ENCODE results near the gene TCF12.
"Not testable (repeated sequence)": the region's sequence is repeated elsewhere in the genome, so short reads cannot be mapped to it uniquely, and the experiment has no call there.

TCF12 gene

DNA sequence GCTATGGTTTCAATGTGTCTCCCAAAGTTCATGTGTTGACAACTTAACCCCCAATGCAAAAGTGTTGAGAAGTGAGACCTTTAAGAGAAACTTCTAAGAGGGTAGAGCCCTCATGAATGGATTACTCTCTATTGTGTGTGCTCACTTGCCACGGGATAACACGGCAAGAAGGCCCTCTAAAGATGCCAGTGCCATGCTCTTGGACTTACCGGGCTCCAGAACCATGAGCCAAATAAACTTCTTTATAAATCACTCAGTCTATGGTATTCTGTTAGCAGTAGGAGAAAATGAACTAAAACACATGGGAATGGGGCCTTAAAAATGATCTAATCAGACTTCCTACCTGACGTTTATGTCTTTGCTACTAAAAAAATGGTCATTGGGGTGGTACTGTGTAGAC, 2.6 kb upstream of the TCF12 start:
- DNase-seq (ENCODE audit: low read depth) = no peak

- peak; percentile 61 for DNase-seq (ENCODE audit: low read depth)
Observed at GRCh38 chr15:56916825-56917477, 1.5 kb upstream of the TCF12 start.

DNA sequence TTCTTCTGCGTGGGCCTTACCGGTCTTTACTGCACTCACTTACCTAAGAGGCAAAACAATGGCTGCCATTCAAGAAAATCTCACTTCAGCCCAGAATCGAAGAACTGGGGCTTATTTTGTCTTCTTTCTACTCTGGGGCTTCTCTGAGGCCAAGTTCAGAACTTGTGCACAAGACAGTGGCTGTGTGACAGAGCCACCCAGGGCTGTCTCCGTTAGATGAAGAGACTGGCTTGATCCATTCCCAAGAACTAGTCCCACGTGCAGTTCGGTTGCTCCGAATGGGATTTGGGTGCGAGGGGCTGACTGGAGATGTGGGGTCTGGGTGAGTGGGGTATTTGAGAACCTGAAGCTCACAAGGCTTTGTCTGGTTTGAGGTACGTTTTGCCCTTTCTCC, 795 bp upstream of the TCF12 start:
- DNase-seq (ENCODE audit: low read depth) = no peak

DNA sequence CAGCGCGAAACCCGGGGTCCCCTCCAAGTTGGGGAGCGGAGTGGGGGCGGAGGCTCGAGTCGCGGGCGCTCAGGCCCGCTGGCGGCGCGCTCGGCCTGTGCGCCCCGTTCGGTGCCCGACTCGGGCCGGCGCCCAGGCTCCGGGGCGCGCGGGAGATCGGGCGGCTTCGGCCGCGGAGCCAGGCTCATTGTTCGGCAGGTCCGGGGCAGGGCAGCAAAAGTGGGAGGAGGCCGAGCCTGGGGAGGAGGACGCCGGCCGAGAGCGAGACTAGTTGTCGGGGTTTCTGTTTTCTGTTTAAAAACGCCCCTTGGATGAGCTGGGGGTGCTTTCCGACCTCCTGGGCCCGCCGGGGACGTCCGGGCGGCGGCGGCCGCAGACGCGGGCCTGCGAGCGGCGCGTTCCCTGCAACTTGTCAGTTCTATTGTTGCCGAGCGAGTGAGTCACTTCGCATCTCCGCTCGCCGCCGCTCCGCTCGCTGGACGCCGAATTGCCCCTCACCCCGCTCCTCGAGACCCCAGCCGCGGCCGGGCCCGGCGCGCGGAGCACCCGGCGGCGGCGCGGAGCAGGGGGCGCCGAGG, 676 bp downstream of the TCF12 start:
- peak; percentile 66 for DNase-seq (ENCODE audit: low read depth)

GRCh38 chr15:56919609-56920366, 1.3 kb downstream of the TCF12 start:
- peak; percentile 23 for DNase-seq (ENCODE audit: low read depth)

GRCh38 chr15:56920367-56920627, 1.9 kb downstream of the TCF12 start:
- no peak for DNase-seq (ENCODE audit: low read depth)

- no peak for DNase-seq (ENCODE audit: low read depth)
Observed at GRCh38 chr15:56923174-56923591, 4.7 kb downstream of the TCF12 start.

DNA sequence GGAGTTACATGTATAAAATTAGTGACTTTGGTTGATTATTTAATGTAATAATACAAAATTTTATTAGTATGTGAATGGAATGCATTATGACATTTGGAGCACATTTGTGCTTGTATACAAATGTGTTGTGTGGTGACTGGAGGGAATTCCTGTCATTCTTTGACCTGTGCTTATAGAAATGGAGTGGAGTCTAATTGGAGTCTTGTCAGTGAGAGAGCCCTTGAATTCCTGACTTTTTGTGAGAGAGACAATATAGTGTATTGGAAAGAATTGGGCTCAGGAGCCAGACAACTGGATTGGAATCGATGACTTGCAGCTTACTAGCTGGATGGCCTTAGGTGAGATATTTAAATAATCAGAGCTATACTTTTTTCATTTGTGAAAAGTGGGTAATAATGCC, 9.4 kb downstream of the TCF12 start:
- no peak for DNase-seq (ENCODE audit: low read depth)

GRCh38 chr15:56929399-56929798, 11.0 kb downstream of the TCF12 start:
- DNase-seq (ENCODE audit: low read depth) = no peak

DNA sequence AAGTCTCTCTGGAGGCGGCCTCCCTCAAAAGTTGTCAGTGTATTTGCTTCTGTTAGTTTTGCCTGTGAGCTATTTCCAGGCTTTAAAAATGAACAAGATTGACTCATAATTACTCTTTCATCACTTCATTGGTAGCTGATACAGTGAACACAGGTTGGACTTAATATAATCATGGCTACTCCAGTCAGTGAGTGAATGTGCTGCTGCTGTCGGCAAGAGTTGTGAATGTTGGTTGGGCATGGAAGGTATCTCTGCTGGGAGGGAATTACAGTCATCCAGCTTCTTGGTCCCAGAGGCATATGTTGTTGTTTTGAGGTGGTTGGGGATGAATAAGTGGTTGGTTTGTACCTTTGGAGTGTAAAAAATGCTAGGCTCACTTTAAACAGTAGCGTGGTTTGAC, 11.5 kb downstream of the TCF12 start:
- peak; percentile 63 for DNase-seq (ENCODE audit: low read depth)

- peak; percentile 67 for DNase-seq (ENCODE audit: low read depth)
Observed at GRCh38 chr15:56930669-56931313, 12.3 kb downstream of the TCF12 start.

GRCh38 chr15:56931639-56932508, 13.4 kb downstream of the TCF12 start:
- no peak for DNase-seq (ENCODE audit: low read depth)

- not testable (repeated sequence) for DNase-seq (ENCODE audit: low read depth)
Observed at GRCh38 chr15:56932509-56932868, 14.0 kb downstream of the TCF12 start.

- no peak for DNase-seq (ENCODE audit: low read depth)
Observed at GRCh38 chr15:56933410-56933809, 15.0 kb downstream of the TCF12 start.

DNA sequence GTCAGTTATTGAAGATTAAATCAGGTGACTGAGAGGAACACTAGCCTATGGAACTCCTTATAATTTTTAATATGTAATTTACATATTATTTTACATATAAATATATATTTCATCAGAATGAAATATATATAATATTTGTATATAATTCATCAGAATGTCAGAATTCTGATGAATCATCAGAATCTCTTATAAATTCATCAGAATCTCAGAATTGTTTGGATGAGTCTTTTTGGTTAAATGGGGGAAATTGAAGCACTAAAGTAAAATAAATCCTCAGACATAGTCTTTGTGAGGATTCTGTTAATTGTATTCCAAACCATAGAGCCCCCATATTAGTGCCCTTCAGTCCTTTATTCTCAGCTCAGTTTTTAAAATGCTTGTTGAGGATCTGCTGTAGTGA, 15.4 kb downstream of the TCF12 start:
- DNase-seq (ENCODE audit: low read depth) = no peak

DNA sequence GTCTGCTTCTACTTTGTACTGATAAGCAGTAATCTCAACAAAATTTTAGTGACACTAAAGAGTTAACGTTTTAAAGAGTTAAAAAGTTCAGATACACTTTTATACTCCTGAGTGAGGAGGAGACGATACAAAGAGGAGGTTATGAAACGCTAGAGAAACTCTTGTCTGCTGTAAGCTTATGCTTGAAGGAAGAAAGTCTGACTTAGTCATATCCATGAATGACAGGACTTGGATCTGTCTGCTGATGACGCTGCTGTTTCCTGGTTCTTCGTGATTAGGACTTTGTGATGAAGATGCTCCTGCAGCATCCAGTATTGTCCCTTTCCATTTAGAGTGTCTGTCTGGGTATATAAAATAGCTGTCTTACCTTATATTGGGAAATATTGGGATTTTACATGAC, 15.8 kb downstream of the TCF12 start:
- peak; percentile 82 for DNase-seq (ENCODE audit: low read depth)

DNA sequence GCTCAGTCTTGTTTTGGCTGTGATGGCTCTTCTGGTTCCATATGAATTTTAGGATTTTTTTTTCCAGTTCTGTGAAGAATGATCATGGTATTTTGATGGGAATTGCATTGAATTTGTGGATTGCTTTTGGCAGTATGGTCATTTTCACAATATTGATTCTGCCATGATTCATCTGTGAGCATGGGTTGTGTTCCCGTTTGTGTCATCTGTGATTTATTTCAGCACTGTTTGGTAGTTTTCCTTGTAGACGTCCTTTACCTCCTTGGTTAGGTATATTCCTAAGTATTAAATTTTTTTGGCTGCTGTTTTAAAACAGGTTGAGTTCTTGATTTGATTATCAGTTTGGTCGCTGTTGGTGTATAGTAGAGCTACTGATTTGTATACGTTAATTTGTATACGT, 18.5 kb downstream of the TCF12 start:
- no peak for DNase-seq (ENCODE audit: low read depth)

GRCh38 chr15:56939257-56939656, 20.8 kb downstream of the TCF12 start:
- peak; percentile 69 for DNase-seq (ENCODE audit: low read depth)

DNA sequence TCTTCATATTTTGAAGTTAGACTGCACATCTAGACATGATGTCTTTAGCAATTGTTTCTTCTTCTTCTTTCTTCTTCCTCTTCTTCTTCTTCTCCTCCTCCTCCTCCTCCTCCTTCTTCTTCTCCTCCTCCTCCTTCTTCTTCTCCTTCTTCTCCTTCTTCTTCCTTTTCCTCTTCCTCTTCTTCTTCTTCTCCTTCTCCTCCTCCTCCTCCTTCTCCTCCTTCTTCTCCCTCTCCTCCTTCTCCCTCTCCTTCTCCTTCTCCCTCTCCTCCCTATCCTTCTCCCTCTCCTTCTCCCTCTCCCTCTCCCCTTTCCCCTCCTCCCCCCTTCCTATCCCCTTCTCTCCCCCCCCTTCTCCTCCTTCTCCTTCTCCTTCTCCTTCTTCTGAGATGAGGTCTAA, 21.9 kb downstream of the TCF12 start:
- no peak for DNase-seq (ENCODE audit: low read depth)

DNA sequence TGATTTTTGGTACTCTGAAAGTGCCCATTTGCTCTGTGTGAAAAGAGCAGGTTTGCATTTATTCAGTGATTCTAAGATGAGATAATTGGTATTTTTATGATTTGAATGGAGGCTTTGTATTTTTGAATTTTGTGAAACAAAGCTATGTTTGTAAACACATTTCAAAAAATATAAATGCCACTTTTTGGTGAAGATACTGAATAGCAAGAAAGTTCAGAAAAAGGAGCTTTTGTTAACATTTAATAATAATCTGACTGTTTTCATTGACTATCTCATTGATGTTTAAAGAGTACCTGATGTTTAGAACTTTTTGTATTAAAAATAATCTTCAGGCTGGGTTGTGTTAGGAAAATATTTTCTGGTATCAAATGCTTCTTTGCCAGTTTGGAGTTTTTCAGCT, 23.7 kb downstream of the TCF12 start:
- DNase-seq (ENCODE audit: low read depth) = no peak

DNA sequence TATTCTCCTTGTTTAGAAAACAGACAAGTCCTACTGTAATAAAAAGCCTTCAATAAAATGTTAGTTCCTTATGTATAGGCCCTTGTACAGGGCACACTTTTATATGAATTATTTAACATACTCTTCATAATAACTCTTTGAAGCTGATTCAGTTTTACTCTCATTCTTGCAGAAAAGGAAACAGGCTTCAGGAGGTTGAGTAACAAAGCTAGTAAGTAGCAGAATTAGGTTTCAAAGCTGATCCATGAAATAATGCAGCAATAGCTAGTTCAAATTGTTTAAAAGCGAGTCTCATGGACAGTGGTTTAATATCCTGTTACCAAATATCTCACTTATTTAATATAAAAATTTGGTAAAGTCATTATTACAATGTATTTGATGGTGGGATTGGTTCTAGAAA, 25.0 kb downstream of the TCF12 start:
- DNase-seq (ENCODE audit: low read depth) = no peak

DNA sequence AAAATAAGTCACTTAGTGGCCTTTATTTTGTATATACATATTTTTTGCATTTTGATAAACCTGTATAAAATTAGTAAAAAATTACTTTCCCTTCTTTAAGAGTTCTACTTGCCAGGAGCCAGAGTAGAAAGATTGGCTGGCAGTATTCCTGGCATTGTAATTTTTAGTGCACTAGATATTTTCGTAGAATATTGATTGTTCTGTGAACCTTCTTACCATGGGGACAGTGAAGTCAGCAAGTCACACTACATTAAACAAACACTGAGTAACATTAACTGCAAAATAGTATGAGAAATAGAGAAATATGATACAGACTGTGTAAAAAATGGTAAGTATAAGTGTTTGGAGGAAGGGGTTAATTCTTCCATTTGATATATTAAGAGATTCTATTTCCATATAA, 26.0 kb downstream of the TCF12 start:
- no peak for DNase-seq (ENCODE audit: low read depth)
